ENCODE measurements around the gene CHMP5.

- TF ChIP-seq CEBPB (IDR thresholded peaks at IDR 0.05; ENCODE audit: borderline replicate concordance in 1 of 2, low read depth in 2 of 2, low read length in 2 of 2), result no peak
- TF ChIP-seq CTCF (IDR thresholded peaks at IDR 0.05 in 2 of 3, conservative IDR thresholded peaks at IDR 0.05 in 1 of 3; ENCODE audit: control insufficient read depth in 2 of 3, extremely low read depth in 1 of 3, insufficient read depth in 1 of 3, low read depth in 3 of 3, low read length in 3 of 3), result no peak
- TF ChIP-seq SIX5 (IDR thresholded peaks at IDR 0.05; ENCODE audit: low read depth, low read length, severe bottlenecking), result no peak
- no peak for TF ChIP-seq TCF12 (IDR thresholded peaks at IDR 0.05; ENCODE audit: low read depth, low read length)
- no peak for TF ChIP-seq CHD2 (IDR thresholded peaks at IDR 0.05; ENCODE audit: borderline replicate concordance, low read depth, low read length)
- TF ChIP-seq BMI1 (IDR thresholded peaks at IDR 0.05; ENCODE audit: borderline replicate concordance), result no peak
- TF ChIP-seq ATF7 (IDR thresholded peaks at IDR 0.05; ENCODE audit: low read depth), result no peak
- TF ChIP-seq RAD21 (IDR thresholded peaks at IDR 0.05; ENCODE audit: insufficient read depth, low read depth, low read length), result no peak
- TF ChIP-seq CBFB (IDR thresholded peaks at IDR 0.05; ENCODE audit: low read depth), result no peak
- TF ChIP-seq USF1 (IDR thresholded peaks at IDR 0.05; ENCODE audit: borderline replicate concordance, extremely low read length, insufficient read depth, low read depth, low read length), result no peak
- TF ChIP-seq IRF3 (IDR thresholded peaks at IDR 0.05), result no peak
- no peak for TF ChIP-seq RFX5 (IDR thresholded peaks at IDR 0.05; ENCODE audit: low read depth, low read length)
- TF ChIP-seq TCF7 (IDR thresholded peaks at IDR 0.05; ENCODE audit: borderline replicate concordance), result no peak
Observed at GRCh38 chr9:33263131-33264002, 1.5 kb upstream of the CHMP5 start.
